HL-60 (cell line): Measurements from ENCODE around the gene RBM12.

Experiments used
- GABPA ChIP-seq: IDR thresholded peaks from 2 replicates; pipeline ENCODE4 v1.6.1; 2012; ENCODE audit warnings: low read depth
- POLR2AphosphoS5 ChIP-seq: IDR thresholded peaks from 2 replicates; pipeline ENCODE4 v1.6.1; 2012; ENCODE audit warnings: low read depth

DNA sequence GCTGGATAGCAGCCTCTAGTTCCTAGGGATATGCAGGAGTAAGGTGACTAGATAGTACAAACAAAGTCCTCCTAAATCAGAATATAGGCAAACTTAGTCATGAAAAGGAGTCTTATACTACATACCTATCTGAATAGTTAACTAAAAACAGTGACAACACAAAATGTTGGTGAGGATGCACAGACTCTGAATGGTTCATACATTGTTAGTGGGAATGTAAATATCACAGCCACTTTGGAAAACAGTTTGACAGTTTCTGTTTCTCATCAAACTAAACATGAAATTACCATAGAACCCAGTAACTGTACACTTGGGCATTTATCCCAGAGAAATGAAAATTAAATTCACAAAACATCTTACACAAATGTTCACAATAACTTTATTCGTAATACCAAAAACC, 17.3 kb upstream of the RBM12 start:
- TF ChIP-seq POLR2AphosphoS5 (no peak), GABPA (no peak)
